Fibroblast of lung (primary cell): ENCODE measurements around the gene RNF217.

Experiments
- EZH2 ChIP-seq: IDR thresholded peaks from 2 replicates; pipeline ENCODE4 v1.5.1; 2012; ENCODE audit warnings: low read length, control low read depth, mild to moderate bottlenecking; ENCODE audit errors: missing control alignments
- TF ChIP-seq, protein P1 (sequence below), 2 donors: IDR thresholded peaks in 1 of 2; conservative IDR thresholded peaks in 1 of 2; 1 replicate in 1 of 2; 2 replicates in 1 of 2; pipeline ENCODE4 v1.5.1; 2011 to 2012; ENCODE audit warnings: low read length in 2 of 2, control low read depth in 1 of 2, inconsistent platforms in 1 of 2, low read depth in 1 of 2, mild to moderate bottlenecking in 1 of 2

DNA sequence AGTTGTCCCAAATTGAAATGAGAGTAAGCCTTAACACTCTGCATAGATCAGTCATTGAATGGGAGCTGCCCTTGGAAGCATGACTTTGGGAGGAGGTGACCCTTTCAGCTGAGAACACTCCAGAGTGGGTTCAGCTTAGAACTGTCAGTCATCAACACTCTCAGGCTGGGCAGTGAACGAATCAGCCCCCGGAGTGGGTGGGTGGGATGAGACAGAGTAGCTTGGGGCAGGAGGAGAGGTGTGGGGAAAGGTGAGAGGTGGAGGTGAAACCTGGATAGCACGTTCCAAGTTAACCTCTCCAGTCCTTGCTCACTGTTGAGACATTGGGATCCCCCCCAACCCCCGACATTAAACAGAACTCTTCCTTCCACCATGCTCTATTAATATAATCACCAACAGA, 136.0 kb downstream of the RNF217 start:
- TF ChIP-seq, protein P1, sequence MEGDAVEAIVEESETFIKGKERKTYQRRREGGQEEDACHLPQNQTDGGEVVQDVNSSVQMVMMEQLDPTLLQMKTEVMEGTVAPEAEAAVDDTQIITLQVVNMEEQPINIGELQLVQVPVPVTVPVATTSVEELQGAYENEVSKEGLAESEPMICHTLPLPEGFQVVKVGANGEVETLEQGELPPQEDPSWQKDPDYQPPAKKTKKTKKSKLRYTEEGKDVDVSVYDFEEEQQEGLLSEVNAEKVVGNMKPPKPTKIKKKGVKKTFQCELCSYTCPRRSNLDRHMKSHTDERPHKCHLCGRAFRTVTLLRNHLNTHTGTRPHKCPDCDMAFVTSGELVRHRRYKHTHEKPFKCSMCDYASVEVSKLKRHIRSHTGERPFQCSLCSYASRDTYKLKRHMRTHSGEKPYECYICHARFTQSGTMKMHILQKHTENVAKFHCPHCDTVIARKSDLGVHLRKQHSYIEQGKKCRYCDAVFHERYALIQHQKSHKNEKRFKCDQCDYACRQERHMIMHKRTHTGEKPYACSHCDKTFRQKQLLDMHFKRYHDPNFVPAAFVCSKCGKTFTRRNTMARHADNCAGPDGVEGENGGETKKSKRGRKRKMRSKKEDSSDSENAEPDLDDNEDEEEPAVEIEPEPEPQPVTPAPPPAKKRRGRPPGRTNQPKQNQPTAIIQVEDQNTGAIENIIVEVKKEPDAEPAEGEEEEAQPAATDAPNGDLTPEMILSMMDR (conservative IDR thresholded peaks at IDR 0.05 in 1 of 2, IDR thresholded peaks at IDR 0.05 in 1 of 2; ENCODE audit: low read depth in 1 of 2, low read length in 2 of 2): no peak
- TF ChIP-seq EZH2: no peak
